HepG2 (cell line): ENCODE results near the gene KCNJ14. TPM values are rescaled to one million over a fixed set of nuclear protein-coding genes. Genes with fewer than 3 reads are reported as not detected.

Experiments
- ARNT ChIP-seq: fragments of 450-650 bp; IDR thresholded peaks from 2 replicates; pipeline ENCODE4 v1.6.1; 2017
- FOXK2 ChIP-seq: fragments of 450-650 bp; IDR thresholded peaks from 2 replicates; pipeline ENCODE4 v1.6.1; 2016
- GFI1 ChIP-seq: sonication (generic); formaldehyde crosslinking; IDR thresholded peaks from 2 replicates; pipeline ENCODE4 v1.5.0; 2020; ENCODE audit warnings: missing genetic modification reagents, mild to moderate bottlenecking, borderline replicate concordance
- GZF1 ChIP-seq: sonication (generic); formaldehyde crosslinking; IDR thresholded peaks from 2 replicates; pipeline ENCODE4 v1.5.1; 2020; ENCODE audit warnings: mild to moderate bottlenecking, missing genetic modification reagents
- JUNB ChIP-seq: sonication (generic); formaldehyde crosslinking; IDR thresholded peaks from 2 replicates; pipeline ENCODE4 v1.8.0; 2022; ENCODE audit warnings: missing genetic modification reagents, mild to moderate bottlenecking, borderline replicate concordance
- PITX1 ChIP-seq: sonication (generic); formaldehyde crosslinking; IDR thresholded peaks from 2 replicates; pipeline ENCODE4 v1.5.1; 2020; ENCODE audit warnings: mild to moderate bottlenecking, missing genetic modification reagents
- RBFOX2 ChIP-seq: fragments of 200-400 bp; formaldehyde crosslinking; IDR thresholded peaks from 2 replicates; pipeline ENCODE4 v1.6.1; 2017; ENCODE audit warnings: low read depth, mild to moderate bottlenecking, low read length
- RFXANK ChIP-seq: IDR thresholded peaks from 2 replicates; pipeline ENCODE4 v1.6.1; 2016
- SALL1 ChIP-seq: sonication (generic); formaldehyde crosslinking; IDR thresholded peaks from 2 replicates; pipeline ENCODE4 v1.8.0; 2022; ENCODE audit warnings: mild to moderate bottlenecking, missing genetic modification reagents
- SMARCC2 ChIP-seq: fragments of 450-650 bp; IDR thresholded peaks from 2 replicates; pipeline ENCODE4 v1.6.1; 2017; ENCODE audit warnings: antibody characterized with exemption, mild to moderate bottlenecking
- SMARCE1 ChIP-seq: fragments of 450-650 bp; IDR thresholded peaks from 2 replicates; pipeline ENCODE4 v1.6.1; 2017; ENCODE audit warnings: borderline replicate concordance
- SOX13 ChIP-seq, 3 experiments: fragments of 450-650 bp in 1 of 3; sonication (generic) in 1 of 3; formaldehyde crosslinking in 1 of 3; IDR thresholded peaks in 2 of 3; conservative IDR thresholded peaks in 1 of 3; 2 replicates each; pipeline versions ENCODE4 v1.5.0 to v1.6.1; 2016 to 2020; ENCODE audit warnings: antibody characterized with exemption in 1 of 3, mild to moderate bottlenecking in 1 of 3, missing compliant biosample characterization in 1 of 3, missing genetic modification reagents in 1 of 3, moderate library complexity in 1 of 3
- USF2 ChIP-seq, 2 experiments: sonication (generic) in 1 of 2; formaldehyde crosslinking in 1 of 2; IDR thresholded peaks; 2 replicates each; pipeline versions ENCODE4 v1.5.1 to v1.6.1; 2011 to 2020; ENCODE audit warnings: borderline replicate concordance in 1 of 2, low read depth in 1 of 2, low read length in 1 of 2, mild to moderate bottlenecking in 1 of 2, missing genetic modification reagents in 1 of 2, moderate library complexity in 1 of 2
- ZBTB2 ChIP-seq: sonication (generic); formaldehyde crosslinking; IDR thresholded peaks from 2 replicates; pipeline ENCODE4 v1.8.0; 2022; ENCODE audit warnings: low read depth, missing genetic modification reagents
- ZBTB20 ChIP-seq: sonication (generic); formaldehyde crosslinking; IDR thresholded peaks from 2 replicates; pipeline ENCODE4 v1.8.1; 2023; ENCODE audit warnings: missing genetic modification reagents, low read depth, mild to moderate bottlenecking, borderline replicate concordance
- ZNF121 ChIP-seq: sonication (generic); formaldehyde crosslinking; IDR thresholded peaks from 2 replicates; pipeline ENCODE4 v1.5.0; 2020; ENCODE audit warnings: mild to moderate bottlenecking, missing genetic modification reagents
- ZNF382 ChIP-seq: sonication (generic); formaldehyde crosslinking; IDR thresholded peaks from 2 replicates; pipeline ENCODE4 v1.5.0; 2020; ENCODE audit warnings: missing genetic modification reagents, mild to moderate bottlenecking, borderline replicate concordance
- ZNF530 ChIP-seq: sonication (generic); formaldehyde crosslinking; IDR thresholded peaks from 2 replicates; pipeline ENCODE4 v1.5.0; 2020; ENCODE audit warnings: low read depth, mild to moderate bottlenecking, missing genetic modification reagents
- ZNF615 ChIP-seq: sonication (generic); formaldehyde crosslinking; IDR thresholded peaks from 2 replicates; pipeline ENCODE4 v1.5.0; 2020; ENCODE audit warnings: mild to moderate bottlenecking, missing genetic modification reagents, borderline replicate concordance
- polyA plus RNA-seq, 8 experiments: library from polyadenylated mRNA; depleted of rRNA in 3 of 8; stranded (reverse) in 7 of 8; unstranded in 1 of 8; fragments of >200 nt; fragmentation: Illumina TruSeq in 4 of 8; extraction: Trizol in 4 of 8; gene quantifications; 2 replicates each; pipeline versions ENCODE4 v1.2.1 to v1.2.3, GENCODE V29; 2011 to 2016; ENCODE audit warnings: low read depth in 4 of 8, missing spikeins in 1 of 8, mixed read lengths in 1 of 8; ENCODE audit not compliant: insufficient read depth in 1 of 8
- total RNA-seq, 5 experiments: library from RNA; depleted of rRNA; stranded (reverse); fragments of >200 nt; fragmentation: Illumina TruSeq; extraction: Trizol; gene quantifications; 2 replicates each; pipeline ENCODE4 v1.2.3, GENCODE V29; 2016; ENCODE audit warnings: low read depth in 1 of 5
- TF ChIP-seq, protein P1 (sequence below): sonication (generic); formaldehyde crosslinking; IDR thresholded peaks from 2 replicates; pipeline ENCODE4 v1.4.0; 2020; ENCODE audit warnings: missing genetic modification reagents
- TF ChIP-seq, protein P2 (sequence below): sonication (generic); formaldehyde crosslinking; IDR thresholded peaks from 2 replicates; pipeline ENCODE4 v1.5.1; 2020; ENCODE audit warnings: mild to moderate bottlenecking, moderate library complexity, missing genetic modification reagents

Gene KCNJ14
- total and polyA plus RNA-seq, 2 of the 13 experiments (the other 11 are each of a cell fraction or from before 2014, with no cell fraction given), result 0.20 to 0.51 TPM

DNA sequence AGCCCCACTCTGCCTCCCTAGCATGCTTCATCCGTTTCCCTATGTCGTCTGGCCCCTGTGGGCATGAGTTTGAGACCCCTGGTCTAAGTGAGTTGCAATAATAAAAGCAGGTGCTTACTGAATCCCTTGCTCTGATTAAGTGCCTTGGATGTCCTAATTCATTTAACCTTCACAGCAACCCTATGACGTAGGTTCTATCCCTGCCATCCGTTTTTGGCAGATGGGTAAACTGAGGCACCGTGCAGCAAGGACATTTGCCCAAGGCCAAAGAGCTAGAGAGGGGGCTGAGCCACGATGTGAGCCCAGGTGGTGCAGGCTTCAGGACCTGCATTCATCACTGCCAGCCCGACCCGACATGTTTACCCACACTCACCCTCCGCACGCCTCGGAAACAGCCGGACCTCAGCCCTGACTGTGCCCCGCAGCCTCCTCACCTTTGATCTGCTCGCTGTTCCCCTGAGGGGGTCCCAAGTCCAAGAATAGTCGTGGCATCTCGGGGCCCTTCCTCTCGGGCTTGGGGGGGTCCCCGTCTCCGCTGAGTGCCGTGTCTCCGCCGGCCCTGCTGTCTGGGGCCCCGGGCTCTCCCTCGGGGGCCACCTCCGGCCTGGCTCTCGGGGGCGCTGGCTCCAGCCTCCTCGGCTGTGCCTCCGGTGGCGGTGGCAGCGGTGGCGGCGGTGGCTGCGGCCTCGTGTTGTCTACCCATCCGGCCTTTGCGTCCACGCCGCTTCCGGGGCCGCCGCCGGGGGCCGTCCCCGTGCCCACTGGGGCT is 41.8 kb downstream of the KCNJ14 start (continued):
- TF ChIP-seq, protein P1, sequence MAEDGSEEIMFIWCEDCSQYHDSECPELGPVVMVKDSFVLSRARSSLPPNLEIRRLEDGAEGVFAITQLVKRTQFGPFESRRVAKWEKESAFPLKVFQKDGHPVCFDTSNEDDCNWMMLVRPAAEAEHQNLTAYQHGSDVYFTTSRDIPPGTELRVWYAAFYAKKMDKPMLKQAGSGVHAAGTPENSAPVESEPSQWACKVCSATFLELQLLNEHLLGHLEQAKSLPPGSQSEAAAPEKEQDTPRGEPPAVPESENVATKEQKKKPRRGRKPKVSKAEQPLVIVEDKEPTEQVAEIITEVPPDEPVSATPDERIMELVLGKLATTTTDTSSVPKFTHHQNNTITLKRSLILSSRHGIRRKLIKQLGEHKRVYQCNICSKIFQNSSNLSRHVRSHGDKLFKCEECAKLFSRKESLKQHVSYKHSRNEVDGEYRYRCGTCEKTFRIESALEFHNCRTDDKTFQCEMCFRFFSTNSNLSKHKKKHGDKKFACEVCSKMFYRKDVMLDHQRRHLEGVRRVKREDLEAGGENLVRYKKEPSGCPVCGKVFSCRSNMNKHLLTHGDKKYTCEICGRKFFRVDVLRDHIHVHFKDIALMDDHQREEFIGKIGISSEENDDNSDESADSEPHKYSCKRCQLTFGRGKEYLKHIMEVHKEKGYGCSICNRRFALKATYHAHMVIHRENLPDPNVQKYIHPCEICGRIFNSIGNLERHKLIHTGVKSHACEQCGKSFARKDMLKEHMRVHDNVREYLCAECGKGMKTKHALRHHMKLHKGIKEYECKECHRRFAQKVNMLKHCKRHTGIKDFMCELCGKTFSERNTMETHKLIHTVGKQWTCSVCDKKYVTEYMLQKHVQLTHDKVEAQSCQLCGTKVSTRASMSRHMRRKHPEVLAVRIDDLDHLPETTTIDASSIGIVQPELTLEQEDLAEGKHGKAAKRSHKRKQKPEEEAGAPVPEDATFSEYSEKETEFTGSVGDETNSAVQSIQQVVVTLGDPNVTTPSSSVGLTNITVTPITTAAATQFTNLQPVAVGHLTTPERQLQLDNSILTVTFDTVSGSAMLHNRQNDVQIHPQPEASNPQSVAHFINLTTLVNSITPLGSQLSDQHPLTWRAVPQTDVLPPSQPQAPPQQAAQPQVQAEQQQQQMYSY, result no peak
- peak; percentile 39; the same call in 1 of the 2 replicates for TF ChIP-seq SALL1 (CRISPR knock-in tag)
- no peak for TF ChIP-seq USF2 (IDR thresholded peaks at IDR 0.05; ENCODE audit: low read depth, low read length)
- no peak for TF ChIP-seq USF2 (CRISPR knock-in tag; IDR thresholded peaks at IDR 0.05; ENCODE audit: borderline replicate concordance)
- TF ChIP-seq ZNF530 (CRISPR knock-in tag), result no peak
- TF ChIP-seq RBFOX2, result 0 out of 2 replicates have a peak, but pooled peaks have one; percentile 47
- no peak for TF ChIP-seq FOXK2
- TF ChIP-seq, protein P2, sequence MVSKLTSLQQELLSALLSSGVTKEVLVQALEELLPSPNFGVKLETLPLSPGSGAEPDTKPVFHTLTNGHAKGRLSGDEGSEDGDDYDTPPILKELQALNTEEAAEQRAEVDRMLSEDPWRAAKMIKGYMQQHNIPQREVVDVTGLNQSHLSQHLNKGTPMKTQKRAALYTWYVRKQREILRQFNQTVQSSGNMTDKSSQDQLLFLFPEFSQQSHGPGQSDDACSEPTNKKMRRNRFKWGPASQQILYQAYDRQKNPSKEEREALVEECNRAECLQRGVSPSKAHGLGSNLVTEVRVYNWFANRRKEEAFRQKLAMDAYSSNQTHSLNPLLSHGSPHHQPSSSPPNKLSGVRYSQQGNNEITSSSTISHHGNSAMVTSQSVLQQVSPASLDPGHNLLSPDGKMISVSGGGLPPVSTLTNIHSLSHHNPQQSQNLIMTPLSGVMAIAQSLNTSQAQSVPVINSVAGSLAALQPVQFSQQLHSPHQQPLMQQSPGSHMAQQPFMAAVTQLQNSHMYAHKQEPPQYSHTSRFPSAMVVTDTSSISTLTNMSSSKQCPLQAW (CRISPR knock-in tag), result no peak
- TF ChIP-seq ZNF615 (CRISPR knock-in tag), result no peak
- no peak for TF ChIP-seq ARNT
- no peak for TF ChIP-seq GZF1 (CRISPR knock-in tag)
- TF ChIP-seq ZBTB20 (CRISPR knock-in tag), result no peak
- no peak for TF ChIP-seq SOX13 (IDR thresholded peaks at IDR 0.05)
- TF ChIP-seq SOX13 (CRISPR knock-in tag; conservative IDR thresholded peaks at IDR 0.05 in 1 of 2, IDR thresholded peaks at IDR 0.05 in 1 of 2), result no peak
- no peak for TF ChIP-seq ZNF382 (CRISPR knock-in tag)
- no peak for TF ChIP-seq ZNF121
- no peak for TF ChIP-seq SMARCC2
- no peak for TF ChIP-seq SMARCE1
- TF ChIP-seq PITX1 (CRISPR knock-in tag), result no peak
- TF ChIP-seq ZBTB2 (CRISPR knock-in tag), result no peak
- TF ChIP-seq JUNB (CRISPR knock-in tag), result no peak
- no peak for TF ChIP-seq RFXANK
- TF ChIP-seq GFI1 (CRISPR knock-in tag), result no peak
